ENCODE results near the gene GREB1L.

Gene GREB1L

GRCh38 chr18:21264651-21265050 is 22.6 kb downstream of the GREB1L start:
- Histone ChIP-seq H3F3A (ENCODE audit: insufficient read depth, low read length) (no peaks in the 10 kb centered on the region), H3K9ac (ENCODE audit: low read length) (no peak overlapping the region), H3K36me3 (ENCODE audit: insufficient read depth, low read length) (no peaks in the 10 kb centered on the region), H4K20me1 (ENCODE audit: insufficient read depth, low read length) (no peaks in the 10 kb centered on the region), H3K4me3 (ENCODE audit: low read depth, low read length, poor library complexity, severe bottlenecking) (no peak overlapping the region), H3K9me3 (ENCODE audit: low read length) (no peaks in the 10 kb centered on the region), H3K4me1 (ENCODE audit: insufficient read depth, low read length, severe bottlenecking) (no peaks in the 10 kb centered on the region), H3K79me2 (ENCODE audit: insufficient read depth, low read length) (no peaks in the 10 kb centered on the region), H3K4me2 (ENCODE audit: low read length) (no peak overlapping the region), H3K9me2 (ENCODE audit: low read depth, low read length) (no peaks in the 10 kb centered on the region), H2AFZ (ENCODE audit: low read length) (no peak overlapping the region), H3K27me3 (ENCODE audit: insufficient read depth, low read length) (no peaks in the 10 kb centered on the region), H3K27ac (ENCODE audit: low read depth, low read length, poor library complexity, severe bottlenecking) (no peak overlapping the region)
- TF ChIP-seq CTCF (IDR thresholded peaks at IDR 0.05; ENCODE audit: low read length) (no peak), EZH2 (IDR thresholded peaks at IDR 0.05; ENCODE audit: borderline replicate concordance, low read length) (no peak)

GRCh38 chr18:21265971-21266673 is 24.1 kb downstream of the GREB1L start:
- TF ChIP-seq EZH2 (IDR thresholded peaks at IDR 0.05; ENCODE audit: borderline replicate concordance, low read length), result no peak
- TF ChIP-seq CTCF (IDR thresholded peaks at IDR 0.05; ENCODE audit: low read length), result no peak
- Histone ChIP-seq H2AFZ (ENCODE audit: low read length) (no peak overlapping the region), H3K4me2 (ENCODE audit: low read length) (no peak overlapping the region), H3K4me3 (ENCODE audit: low read depth, low read length, poor library complexity, severe bottlenecking) (no peak overlapping the region), H3K27me3 (ENCODE audit: insufficient read depth, low read length) (no peaks in the 10 kb centered on the region), H3K9me3 (ENCODE audit: low read length) (no peaks in the 10 kb centered on the region), H3K36me3 (ENCODE audit: insufficient read depth, low read length) (no peaks in the 10 kb centered on the region), H3F3A (ENCODE audit: insufficient read depth, low read length) (no peaks in the 10 kb centered on the region), H3K79me2 (ENCODE audit: insufficient read depth, low read length) (no peaks in the 10 kb centered on the region), H3K9me2 (ENCODE audit: low read depth, low read length) (no peaks in the 10 kb centered on the region), H4K20me1 (ENCODE audit: insufficient read depth, low read length) (no peaks in the 10 kb centered on the region), H3K4me1 (ENCODE audit: insufficient read depth, low read length, severe bottlenecking) (no peaks in the 10 kb centered on the region), H3K9ac (ENCODE audit: low read length) (no peak overlapping the region), H3K27ac (ENCODE audit: low read depth, low read length, poor library complexity, severe bottlenecking) (no peak overlapping the region)

- H3K9me2 ChIP-seq (ENCODE audit: low read depth, low read length), result no peaks in the 10 kb centered on the region
- H3K27me3 ChIP-seq (ENCODE audit: insufficient read depth, low read length), result no peaks in the 10 kb centered on the region
- H2AFZ ChIP-seq (ENCODE audit: low read length), result no peak overlapping the region
- no peaks in the 10 kb centered on the region for H4K20me1 ChIP-seq (ENCODE audit: insufficient read depth, low read length)
- H3K36me3 ChIP-seq (ENCODE audit: insufficient read depth, low read length), result no peaks in the 10 kb centered on the region
- no peak overlapping the region for H3K27ac ChIP-seq (ENCODE audit: low read depth, low read length, poor library complexity, severe bottlenecking)
- H3K9ac ChIP-seq (ENCODE audit: low read length), result no peak overlapping the region
- H3K4me2 ChIP-seq (ENCODE audit: low read length), result no peak overlapping the region
- no peak overlapping the region for H3K4me3 ChIP-seq (ENCODE audit: low read depth, low read length, poor library complexity, severe bottlenecking)
- TF ChIP-seq CTCF (IDR thresholded peaks at IDR 0.05; ENCODE audit: low read length), result no peak
- TF ChIP-seq EZH2 (IDR thresholded peaks at IDR 0.05; ENCODE audit: borderline replicate concordance, low read length), result no peak
- no peaks in the 10 kb centered on the region for H3K79me2 ChIP-seq (ENCODE audit: insufficient read depth, low read length)
- H3K9me3 ChIP-seq (ENCODE audit: low read length), result no peaks in the 10 kb centered on the region
- no peaks in the 10 kb centered on the region for H3F3A ChIP-seq (ENCODE audit: insufficient read depth, low read length)
- no peaks in the 10 kb centered on the region for H3K4me1 ChIP-seq (ENCODE audit: insufficient read depth, low read length, severe bottlenecking)
Measured at GRCh38 chr18:21267400-21267799, 25.4 kb downstream of the GREB1L start.
